ENCODE data around the gene HNRNPUL1.

DNA sequence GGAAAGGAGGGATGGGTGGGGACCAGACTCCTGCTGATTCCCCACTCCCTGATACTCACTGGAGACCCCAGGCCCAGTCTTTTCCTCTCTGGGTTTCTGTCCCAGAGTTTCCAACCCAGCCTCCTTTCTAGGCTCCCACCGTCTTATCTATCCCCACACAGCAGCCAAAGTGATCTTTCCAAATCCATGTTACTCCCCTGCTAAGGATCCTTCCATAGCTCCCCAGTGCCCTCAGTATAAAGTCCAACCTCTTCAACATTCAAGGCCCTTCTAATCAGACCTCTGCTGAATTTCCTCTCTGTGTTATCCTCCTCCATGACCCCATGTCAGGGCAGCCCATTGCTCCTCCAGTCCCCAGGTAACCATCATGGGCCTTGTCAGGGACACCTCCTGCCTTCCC lies 90.9 kb downstream of the HNRNPUL1 start:
- TF ChIP-seq, protein P1, sequence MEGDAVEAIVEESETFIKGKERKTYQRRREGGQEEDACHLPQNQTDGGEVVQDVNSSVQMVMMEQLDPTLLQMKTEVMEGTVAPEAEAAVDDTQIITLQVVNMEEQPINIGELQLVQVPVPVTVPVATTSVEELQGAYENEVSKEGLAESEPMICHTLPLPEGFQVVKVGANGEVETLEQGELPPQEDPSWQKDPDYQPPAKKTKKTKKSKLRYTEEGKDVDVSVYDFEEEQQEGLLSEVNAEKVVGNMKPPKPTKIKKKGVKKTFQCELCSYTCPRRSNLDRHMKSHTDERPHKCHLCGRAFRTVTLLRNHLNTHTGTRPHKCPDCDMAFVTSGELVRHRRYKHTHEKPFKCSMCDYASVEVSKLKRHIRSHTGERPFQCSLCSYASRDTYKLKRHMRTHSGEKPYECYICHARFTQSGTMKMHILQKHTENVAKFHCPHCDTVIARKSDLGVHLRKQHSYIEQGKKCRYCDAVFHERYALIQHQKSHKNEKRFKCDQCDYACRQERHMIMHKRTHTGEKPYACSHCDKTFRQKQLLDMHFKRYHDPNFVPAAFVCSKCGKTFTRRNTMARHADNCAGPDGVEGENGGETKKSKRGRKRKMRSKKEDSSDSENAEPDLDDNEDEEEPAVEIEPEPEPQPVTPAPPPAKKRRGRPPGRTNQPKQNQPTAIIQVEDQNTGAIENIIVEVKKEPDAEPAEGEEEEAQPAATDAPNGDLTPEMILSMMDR (IDR thresholded peaks at IDR 0.05) = no peak
- TF ChIP-seq POLR2AphosphoS5 (IDR thresholded peaks at IDR 0.05) (no peak), EP300 (IDR thresholded peaks at IDR 0.05) (no peak), POLR2A (IDR thresholded peaks at IDR 0.05; ENCODE audit: low read depth) (no peak)
